ENCODE results near the gene AASDH.

DNA sequence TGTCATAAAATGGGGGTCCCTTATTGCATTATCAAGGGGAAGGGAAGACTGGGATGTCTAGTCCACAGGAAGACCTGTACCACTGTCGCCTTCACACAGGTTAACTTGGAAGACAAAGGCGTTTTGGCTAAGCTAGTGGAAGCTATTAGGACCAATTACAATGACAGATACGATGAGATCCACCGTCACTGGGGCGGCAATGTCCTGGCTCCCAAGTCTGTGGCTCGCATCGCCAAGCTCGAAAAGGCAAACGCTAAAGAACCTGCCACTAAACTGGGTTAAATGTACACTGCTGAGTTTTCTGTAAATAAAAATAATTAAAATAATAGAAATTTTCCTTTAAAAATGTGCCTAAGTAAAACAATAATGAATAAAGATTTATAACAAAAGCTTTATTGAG is 30.6 kb downstream of the AASDH start:
- TF ChIP-seq POU2F2 (IDR thresholded peaks at IDR 0.05; ENCODE audit: low read depth, low read length): no peak
- TF ChIP-seq TAF1 (IDR thresholded peaks at IDR 0.05; ENCODE audit: low read depth, low read length): no peak
- no peak for TF ChIP-seq POLR2A (IDR thresholded peaks at IDR 0.05; ENCODE audit: low read depth, low read length)
- no peak for TF ChIP-seq POLR2AphosphoS5 (IDR thresholded peaks at IDR 0.05; ENCODE audit: low read depth, low read length)
- no peak for TF ChIP-seq SPI1 (IDR thresholded peaks at IDR 0.05; ENCODE audit: low read depth, low read length)
- TF ChIP-seq PAX5 (IDR thresholded peaks at IDR 0.05; ENCODE audit: insufficient read depth, low read length, severe bottlenecking): no peak

Data from GM12891 (cell line).